Activated CD8-positive, alpha-beta memory T cell treated with anti-CD3 and anti-CD28 coated beads, Interleukin-2, amount 50 U/mL, for 1 hour (primary cell): ENCODE data around the gene RNF227.

Experiments used
- DNase-seq: peaks from one replicate; pipeline ENCODE4 v3.0.0-alpha.2; 2020; ENCODE audit errors: extremely low read depth

Gene RNF227

DNA sequence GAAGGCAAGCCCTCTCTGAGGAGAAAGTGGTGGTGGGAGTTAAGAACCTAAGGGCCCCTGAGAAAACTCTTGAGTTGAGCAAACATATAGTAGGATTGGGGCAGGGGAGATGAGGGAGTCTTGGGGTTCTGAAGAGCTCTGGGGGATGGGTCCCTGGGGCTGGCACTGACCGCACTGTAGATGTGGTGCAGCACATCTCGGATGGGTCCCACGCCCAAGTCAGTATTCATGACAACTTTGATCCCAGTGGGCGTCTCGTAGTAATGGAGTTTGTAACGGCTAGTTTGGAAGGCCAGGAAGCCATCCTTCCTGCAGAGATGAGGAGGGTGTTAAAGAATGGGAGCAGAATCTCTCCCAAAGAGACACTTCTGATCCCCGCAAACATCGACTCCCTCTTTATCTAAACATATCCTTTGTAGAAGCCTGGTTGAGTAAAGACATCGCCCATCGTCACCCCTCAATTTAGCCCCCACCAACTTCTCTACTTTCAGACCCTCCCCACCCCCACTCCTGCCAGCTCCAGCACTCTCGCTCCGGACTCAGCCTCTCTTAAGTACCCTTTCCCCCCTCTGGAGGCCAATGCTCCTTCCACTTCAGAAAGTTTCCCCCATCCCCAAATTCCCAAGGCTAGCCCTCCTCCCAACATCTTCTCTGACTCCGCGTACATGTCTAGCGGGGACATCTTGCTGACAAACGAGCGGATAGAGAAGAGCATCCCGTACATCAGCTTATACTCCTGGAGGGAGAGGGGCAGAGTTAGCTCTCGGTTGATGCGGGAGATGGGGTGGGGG, 14.9 kb upstream of the RNF227 start:
- DNase-seq = no peak

DNA sequence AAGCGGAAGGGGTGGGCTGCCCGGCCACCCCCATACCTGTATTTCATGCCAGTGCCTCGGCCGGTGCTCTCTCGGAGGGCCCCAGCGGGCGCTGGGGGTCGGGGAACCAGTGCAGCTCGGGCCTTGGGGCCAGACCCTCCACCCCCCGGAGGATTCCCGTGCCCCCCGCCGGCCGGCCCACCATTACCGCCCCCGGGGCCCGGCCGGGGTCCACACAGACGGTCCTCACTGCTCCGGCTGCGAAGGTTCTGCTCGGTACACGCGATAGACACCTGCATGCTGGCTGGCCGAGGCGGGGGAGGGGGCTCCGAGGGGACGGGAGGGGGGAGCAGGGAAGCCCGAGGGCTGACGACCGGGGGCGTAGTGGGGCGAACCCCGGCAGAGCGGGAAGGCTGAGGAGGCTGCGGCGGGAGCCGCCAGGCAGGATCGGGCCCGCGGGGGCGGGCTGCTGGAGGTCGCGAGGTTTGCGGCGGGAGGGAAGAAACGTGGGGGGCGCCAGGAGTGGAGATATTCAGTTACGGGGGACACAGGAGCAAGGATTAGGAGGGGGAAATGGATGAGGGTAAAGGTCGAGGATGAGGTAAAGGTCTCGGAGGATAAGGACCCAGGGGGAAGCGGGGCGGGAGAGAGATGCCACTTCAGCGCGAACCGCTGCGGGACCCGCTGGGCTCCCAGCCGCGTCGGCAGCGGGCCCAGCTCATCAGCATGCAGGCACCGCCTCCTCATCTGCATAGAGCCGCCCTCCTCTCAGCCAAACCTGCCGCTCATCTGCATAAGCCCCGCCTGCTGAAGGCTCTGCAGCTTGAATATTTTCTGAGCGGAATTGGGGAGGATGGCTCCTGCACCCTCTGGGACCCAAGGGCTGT, 13.3 kb upstream of the RNF227 start, which contains the start of gene KCNAB3:
TSS of gene KCNAB3 (minus strand) at position 699 of the 866 bp plus-strand sequence. CDS start at position 278, 421 bp downstream.
- no peak for DNase-seq

DNA sequence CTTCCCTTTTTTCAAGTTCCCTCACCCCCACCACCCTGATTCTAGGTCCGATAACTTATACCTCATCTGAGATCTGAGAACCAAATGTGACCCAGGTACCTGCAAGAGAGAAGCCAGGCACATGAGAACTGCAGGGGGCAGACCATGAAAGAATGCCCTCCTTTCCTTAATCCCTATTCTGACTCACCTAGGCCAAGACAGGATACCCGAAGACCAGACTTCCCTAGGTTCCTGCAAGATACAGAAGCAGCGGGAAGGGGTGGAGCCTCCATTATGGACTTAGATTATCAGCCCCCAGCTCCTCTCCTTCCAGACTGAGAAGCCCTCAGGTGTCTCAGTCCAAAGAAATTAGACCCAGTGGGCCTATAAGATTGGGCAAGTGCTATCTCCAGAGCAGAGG, 11.5 kb upstream of the RNF227 start:
- no peak for DNase-seq

DNA sequence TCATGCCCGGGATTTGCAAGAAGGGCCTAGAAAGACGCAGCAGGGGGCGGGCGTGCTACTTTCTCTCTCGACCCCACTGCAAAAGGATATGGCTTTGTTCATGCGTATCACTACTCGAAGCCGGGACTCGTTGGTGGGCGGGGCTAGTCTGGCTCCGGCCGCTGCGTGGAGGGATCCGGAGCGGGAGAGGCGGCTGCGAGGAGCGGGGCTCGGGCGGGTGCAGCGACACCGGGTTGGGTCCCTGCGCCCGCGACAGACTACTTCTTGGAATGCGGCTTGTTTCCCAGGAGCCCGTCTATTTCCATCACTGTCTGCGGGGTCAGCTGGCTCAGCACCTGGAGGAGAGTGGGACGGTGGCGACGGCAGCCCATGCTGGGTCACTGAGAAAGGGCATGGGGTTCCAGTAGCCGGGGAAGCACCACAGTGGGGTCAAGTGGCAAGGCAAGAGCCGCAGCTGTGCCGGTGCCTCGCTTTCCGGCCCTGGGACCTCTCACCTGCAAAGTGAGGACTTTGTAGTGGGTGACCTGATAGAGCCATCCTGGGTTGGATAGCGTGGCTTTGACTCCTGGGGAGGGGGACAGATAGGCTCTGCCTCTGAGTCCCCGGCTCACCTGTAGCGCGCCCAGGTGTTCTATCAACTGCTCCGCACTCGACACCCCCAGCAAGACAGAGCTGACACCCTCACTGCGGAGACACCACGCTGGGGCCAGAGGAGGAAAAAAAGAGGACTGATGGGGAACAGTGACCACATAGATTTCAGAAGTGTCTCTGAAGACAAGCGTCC, 6.9 kb upstream of the RNF227 start:
- peak; percentile 54 for DNase-seq

DNA sequence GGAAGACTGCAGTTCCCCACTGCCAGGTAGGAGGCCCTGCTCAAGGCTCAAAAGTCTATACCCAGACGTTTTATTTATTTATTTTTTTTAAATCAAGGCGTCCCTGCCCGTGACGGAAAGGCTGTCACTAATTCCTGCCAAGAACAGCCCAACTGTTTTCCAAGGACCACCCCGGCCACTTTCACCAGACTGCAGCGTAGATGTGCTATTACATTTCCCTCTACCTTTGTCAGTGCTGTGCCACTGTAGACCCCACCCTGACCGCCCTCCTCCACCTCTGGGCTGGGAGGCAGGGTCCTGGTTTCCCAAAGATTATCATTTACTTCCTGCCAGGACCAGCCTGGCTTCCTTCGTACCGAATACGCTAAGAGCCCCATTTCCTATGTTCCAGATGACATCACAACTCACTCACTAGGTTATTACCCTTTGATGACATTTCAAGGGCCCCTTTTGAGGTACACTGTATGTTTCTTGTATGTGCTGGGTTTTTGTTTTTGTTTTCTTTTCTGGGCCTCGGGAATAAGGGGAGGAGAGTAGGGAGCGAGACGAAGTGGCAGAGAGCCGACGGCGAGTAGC, 6.3 kb upstream of the RNF227 start:
- DNase-seq = no peak

DNA sequence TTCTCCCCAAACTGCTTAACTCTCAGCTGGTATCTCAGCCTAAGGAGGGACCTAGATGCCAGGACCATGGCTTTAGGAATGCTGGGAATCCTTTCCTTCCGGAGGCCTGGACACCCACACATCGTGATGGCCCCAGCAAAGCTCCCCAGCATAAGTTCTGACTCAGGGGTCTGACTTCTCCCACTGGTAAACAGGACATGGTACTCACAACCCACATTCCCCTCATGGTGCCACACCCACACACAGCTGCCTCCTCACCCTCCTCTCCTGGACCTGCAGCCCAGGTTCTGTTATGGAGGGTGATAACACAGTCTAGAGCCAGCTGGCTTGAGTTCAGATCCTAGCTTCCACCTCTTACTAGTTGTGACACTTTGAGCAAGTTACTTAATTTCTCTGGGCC, 719 bp upstream of the RNF227 start:
- DNase-seq = no peak

DNA sequence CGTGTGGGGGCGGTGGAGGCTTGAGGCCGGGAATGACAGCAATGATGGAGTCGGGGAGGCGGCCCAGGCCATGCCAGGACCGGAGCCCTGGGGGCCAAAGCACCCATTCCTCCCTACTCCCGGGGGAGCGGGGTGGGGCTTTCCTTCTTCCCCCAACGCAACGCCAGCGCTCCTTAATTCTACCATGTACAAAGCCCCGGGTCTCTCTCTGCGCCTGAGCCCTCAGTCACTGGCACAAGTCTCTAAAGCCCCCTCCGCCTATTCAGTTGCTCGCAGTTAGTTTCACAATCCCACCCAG, 245 bp upstream of the RNF227 start:
- no peak for DNase-seq

DNA sequence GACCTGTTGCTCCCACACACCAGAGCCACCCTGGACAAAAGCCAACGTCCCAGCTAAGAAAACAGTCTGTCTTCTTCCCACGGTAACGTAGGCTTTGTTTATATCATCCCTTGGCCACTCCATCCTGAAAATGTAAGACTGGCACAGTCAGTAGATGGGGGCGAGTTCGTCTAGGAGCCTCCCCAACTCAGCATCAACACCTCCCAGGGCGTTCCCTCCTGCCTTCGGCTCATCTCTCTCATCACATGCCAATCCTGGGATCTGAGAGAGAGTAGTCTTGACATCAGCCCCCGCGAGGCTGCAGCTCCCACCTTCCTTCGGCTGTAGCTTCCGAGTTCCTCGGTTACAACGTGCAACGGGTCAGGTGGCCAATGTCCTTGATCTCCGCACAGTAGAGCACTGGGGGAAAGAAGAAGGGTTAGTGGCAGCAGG, 894 bp downstream of the RNF227 start:
- DNase-seq = no peak

DNA sequence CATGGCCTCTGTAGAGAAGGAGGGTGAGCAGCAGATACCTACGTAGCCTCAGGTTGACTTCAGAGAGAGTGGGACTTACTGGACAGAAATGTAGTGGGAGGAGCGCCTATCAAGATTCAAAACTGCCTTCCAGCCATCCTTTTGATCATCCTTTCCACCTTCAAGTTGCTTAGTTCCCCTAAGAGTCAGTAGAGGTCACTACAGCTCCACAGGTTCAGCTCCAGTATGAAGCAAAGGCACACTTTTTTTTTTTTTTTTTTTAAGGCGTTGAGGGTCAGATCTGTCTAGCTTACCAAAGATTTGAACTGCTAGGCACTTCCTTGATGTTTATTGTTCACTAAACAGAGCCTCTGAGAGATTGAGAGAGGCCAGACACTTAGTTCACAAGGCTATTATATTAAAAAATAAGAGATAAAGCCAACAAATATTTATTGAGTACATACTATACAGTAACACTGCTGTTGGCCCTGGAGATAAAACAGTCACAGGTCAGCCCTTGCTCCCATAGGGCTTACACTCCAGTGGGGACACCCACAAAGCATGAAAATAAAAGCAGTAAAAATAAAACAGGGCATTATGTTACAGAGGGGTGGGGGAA, 3.1 kb downstream of the RNF227 start:
- DNase-seq = no peak

DNA sequence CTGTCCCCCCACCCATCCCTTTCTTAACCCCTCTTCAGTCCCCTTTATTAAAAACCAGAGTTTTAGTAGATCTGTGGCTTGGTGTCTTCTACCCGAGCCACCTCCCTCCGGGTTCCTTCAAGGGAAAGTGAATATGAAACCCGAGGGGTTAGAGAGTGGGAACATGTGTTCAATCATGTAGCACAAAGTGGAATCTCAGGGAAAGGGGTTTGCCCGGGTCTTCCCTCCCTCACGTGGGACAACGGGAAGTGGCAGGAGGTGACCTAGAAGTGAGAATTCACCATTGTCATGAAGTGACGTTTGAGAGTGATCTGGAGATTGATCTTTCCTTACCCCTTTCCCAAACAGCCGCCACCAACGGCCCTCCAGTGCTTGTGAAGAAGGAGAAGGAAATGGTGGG, 5.0 kb downstream of the RNF227 start:
- no peak for DNase-seq

DNA sequence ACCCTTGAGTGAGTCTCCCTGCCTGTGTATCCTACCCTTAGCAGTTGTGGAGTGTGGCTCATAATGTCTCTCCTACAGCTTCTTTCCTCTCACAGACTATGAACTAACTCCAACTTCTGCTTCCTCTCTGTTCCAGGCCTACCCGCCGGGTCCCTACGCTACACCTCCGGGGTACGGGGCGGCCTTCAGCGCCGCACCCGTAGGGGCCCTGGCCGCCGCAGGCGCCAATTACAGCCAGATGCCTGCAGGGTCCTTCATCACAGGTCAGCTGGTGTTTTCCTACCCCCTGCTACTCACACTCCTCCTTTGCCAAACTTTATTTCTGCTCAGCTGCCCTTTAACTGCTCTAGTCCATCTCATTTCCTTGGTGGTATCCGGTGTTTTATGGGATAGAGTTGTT, 5.4 kb downstream of the RNF227 start:
- no peak for DNase-seq

DNA sequence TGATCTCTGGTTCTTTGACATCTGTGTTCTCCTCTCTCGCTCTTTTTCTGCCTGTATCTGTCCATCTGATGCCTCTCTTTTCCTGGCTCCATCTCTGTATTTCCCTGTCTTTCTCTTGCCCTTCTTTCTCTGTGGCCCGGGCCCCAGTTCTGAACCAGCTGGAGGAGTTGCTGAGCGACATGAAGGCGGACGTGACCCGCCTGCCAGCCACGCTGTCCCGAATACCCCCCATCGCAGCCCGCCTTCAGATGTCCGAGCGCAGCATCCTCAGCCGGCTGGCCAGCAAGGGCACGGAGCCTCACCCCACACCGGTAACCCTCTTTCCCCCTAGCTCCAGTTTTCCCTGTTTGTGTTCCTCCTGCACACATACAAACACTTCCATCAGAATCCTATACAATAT, 5.8 kb downstream of the RNF227 start:
- DNase-seq = no peak

DNA sequence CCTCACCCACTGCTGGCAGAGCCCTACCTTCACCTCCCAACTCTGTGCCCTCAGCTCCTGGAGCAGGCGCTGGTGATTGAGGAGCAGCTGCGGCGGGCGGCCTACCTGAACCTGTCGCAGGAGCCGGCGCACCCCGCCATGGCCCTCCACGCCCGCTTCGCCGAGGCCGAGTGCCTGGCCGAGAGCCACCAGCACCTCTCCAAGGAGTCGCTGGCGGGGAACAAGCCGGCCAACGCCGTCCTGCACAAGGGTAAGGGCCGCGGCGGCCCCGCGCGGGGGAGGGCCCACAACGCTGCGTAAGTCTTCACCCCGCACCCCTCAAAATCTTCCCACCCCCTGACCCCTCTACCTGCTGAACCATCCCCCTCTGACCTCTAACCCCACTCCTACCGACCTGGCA, 7.0 kb downstream of the RNF227 start:
- no peak for DNase-seq

DNA sequence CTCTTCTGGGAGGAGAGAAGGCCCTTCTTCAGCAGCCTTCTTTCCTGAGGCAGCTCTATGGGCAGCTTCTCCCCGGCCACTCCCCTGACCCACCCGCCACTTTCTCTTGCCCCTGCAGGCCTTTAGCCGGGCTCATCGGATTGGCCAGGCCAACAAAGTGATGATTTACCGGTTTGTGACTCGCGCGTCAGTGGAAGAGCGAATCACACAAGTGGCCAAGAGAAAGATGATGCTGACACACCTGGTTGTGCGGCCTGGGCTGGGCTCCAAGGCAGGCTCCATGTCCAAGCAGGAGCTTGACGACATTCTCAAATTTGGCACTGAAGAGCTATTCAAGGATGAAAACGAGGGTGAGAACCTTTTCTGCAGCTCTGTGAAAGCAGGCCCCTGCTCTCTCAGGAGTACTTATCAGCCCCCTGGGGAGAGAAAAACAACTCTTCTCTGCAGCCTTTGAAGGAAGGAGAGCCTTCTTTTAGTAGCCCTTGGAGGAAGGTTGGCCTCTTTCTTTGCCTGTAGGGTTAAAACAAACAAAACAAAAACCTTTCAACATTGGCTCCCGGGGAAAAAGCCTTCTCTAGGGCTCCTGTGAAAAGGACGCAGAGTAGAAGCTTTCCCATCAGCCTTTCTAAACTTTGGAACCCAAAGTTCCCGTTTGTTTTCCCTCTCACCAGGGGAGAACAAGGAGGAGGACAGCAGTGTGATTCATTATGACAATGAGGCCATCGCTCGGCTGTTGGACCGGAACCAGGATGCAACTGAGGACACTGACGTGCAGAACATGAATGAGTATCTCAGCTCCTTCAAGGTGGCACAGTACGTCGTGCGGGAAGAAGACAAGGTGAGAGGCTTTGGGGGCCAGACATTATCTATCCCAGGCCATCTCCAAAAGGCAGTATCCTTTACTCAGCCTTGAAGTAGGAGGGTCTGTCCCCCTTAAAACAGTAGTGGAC, 12.7 kb downstream of the RNF227 start:
- no peak for DNase-seq

DNA sequence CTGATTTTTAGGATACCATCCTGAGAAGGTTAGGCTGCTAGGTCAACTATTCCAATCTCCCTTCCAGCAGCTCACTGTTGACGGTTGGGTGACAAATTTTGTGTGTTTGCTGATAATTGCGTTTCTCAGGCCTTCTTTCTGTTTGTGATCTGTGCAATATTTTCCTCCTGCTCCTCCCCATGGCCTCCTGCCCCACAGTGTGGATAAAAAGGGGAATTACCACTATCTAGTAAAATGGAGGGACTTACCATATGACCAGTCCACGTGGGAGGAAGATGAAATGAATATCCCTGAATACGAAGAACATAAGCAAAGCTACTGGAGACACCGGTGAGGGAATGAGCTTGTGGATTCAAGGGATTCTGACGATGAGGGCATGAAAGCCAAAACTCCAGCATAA, 18.3 kb downstream of the RNF227 start:
- DNase-seq = no peak

DNA sequence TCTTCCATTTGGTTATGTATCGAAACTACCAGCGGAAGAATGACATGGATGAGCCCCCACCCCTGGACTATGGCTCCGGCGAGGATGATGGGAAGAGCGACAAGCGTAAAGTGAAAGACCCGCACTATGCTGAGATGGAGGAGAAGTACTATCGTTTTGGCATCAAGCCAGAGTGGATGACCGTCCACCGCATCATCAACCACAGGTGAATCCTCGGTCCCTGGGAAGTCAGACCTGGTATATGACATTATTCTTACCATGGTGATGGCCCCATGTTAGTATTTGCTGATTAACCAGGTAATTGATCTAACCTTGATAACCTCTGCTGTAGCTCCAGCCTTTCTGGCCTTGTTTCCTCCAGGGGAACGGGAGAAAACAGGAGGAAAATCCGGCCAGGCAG, 19.0 kb downstream of the RNF227 start:
- no peak for DNase-seq

DNA sequence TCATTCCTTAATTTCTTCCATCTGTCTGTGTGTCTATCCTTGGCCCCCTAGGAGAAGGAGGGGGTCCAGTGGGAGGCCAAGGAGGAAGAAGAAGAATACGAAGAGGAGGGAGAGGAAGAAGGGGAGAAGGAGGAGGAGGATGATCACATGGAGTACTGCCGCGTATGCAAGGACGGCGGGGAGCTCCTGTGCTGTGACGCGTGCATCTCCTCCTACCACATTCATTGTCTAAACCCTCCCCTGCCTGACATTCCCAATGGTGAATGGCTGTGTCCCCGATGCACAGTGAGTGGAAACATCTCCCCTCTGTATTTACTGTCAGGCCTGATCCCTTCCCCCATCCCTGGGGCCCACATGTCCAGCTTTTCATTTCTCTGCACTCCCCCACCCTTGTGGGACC, 21.2 kb downstream of the RNF227 start:
- DNase-seq = no peak

DNA sequence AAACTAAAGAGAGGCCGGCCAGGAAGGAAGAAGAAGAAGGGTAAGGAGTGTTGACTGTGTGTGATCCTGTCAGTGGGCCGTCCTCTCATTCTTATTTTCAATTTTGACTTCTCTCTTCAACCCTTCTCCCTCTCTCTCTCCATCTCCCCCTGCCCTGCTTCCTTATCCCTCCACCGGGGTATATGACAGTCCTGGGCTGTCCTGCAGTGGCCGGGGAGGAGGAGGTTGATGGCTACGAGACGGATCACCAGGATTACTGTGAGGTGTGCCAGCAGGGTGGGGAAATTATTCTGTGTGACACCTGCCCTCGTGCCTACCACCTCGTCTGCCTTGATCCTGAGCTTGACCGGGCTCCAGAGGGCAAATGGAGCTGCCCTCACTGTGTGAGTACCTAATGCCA, 21.9 kb downstream of the RNF227 start:
- DNase-seq = no peak

DNA sequence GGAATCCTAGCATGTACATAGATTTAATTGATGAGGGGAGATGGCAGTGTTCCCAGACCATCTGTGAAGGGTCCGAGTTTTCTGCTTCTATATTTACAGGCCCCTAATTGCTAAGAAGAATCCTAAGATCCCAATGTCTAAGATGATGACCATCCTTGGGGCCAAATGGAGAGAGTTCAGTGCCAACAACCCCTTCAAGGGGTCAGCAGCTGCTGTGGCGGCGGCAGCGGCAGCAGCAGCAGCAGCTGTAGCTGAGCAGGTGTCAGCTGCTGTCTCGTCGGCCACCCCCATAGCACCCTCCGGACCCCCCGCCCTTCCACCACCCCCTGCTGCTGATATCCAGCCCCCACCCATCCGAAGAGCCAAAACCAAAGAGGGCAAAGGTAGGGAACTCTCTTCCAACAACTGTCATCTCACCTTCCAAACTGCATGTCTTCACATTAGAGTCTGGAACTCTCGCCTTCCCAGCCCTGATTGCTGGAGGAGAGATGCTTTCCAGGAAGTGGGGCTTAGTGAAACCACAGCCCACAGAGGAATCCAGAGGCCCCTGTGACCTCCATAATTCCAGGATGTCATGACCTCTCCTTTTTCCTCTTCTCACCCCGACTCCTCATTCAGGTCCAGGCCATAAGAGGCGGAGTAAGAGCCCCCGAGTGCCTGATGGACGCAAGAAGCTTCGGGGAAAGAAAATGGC, 22.8 kb downstream of the RNF227 start:
- no peak for DNase-seq
